Peyer's patch (tissue), 4 donors: ENCODE data around the gene FGGY. TPM values are rescaled to one million over a fixed set of nuclear protein-coding genes. Genes with fewer than 3 reads are reported as not detected.

Experiments used
- DNase-seq, 3 donors: peaks; one replicate each; pipeline ENCODE4 v3.0.0-alpha.2; 2017 to 2019
- H3K27ac ChIP-seq, 4 donors: fragments of 200-600 bp; sonication (generic); one replicate each; pipeline ENCODE4 v1.5.1; 2016 to 2019
- H3K27me3 ChIP-seq, 2 donors: fragments of 200-600 bp; sonication (generic); one replicate each; pipeline ENCODE4 v1.5.1; 2019
- H3K36me3 ChIP-seq, 3 donors: fragments of 200-600 bp; sonication (generic); one replicate each; pipeline ENCODE4 v1.5.1; 2016 to 2019
- H3K4me1 ChIP-seq, 4 donors: fragments of 200-600 bp; sonication (generic); one replicate each; pipeline ENCODE4 v1.5.1; 2016 to 2019
- H3K4me3 ChIP-seq, 4 donors: fragments of 200-600 bp; sonication (generic); 1 replicate in 3 of 4; 2 replicates in 1 of 4; pipeline ENCODE4 v1.5.1; 2016 to 2019; ENCODE audit warnings: mild to moderate bottlenecking in 1 of 4
- H3K9me3 ChIP-seq, 4 donors: fragments of 200-600 bp; sonication (generic); one replicate each; pipeline ENCODE4 v1.5.1; 2016 to 2019; ENCODE audit warnings: mild to moderate bottlenecking in 1 of 4
- CTCF ChIP-seq, 6 experiments: fragments of 450-650 bp in 4 of 6; fragments of 200-600 bp in 2 of 6; sonication (generic) in 1 of 6; IDR thresholded peaks; one replicate each; pipeline ENCODE4 v1.5.1; 2017 to 2019; ENCODE audit warnings: antibody characterized with exemption in 6 of 6, mild to moderate bottlenecking in 3 of 6, moderate library complexity in 1 of 6
- POLR2A ChIP-seq, 2 donors: fragments of 450-650 bp; IDR thresholded peaks; one replicate each; pipeline ENCODE4 v1.5.1; 2017; ENCODE audit warnings: antibody characterized with exemption in 2 of 2, mild to moderate bottlenecking in 2 of 2, moderate library complexity in 2 of 2
- total RNA-seq, 4 donors: library from RNA; depleted of rRNA; stranded (reverse); fragments of >200 nt; gene quantifications; one replicate each; pipeline ENCODE4 v1.1.0, GENCODE V29; 2016

FGGY gene
- total RNA-seq, 4 donors from 2014 or later, result 18.9 to 102 (median 33.6) TPM

DNA sequence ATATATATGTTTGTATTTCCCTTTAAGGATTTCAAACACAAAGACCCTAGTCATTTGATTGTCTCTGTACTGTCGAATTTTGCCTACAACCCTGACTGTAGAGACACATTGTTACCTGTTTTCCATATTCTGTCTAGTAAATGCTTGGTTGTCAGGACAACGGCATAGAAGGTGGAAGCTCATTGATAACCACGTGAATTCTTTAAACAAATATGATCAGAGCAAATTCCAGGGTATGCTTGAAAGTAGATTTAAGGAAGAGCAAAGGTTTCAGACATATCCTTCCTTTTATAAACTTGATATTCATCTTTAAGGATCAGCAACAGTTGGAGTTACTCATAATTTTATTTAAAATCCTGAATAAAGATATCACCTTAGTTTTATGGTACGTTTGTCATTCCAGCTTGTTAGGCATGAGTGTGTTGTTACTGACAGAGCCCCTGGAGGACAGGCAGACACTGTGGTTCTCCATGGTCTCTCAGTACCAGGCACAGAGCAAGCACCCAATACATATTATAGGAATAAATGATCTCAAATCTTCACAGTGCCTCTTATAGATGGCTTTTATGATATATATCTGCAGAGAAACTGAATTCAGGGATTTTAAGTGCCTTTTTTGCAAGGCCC is 203.2 kb downstream of the FGGY start:
- Histone ChIP-seq H3K9me3 (no peaks in the 10 kb centered on the region), H3K4me1 (peaks cover 0 to 11% (median 0%) of the 10 kb centered on the region in 4 donors), H3K27ac (peak overlapping the region in 3 of 4 donors; percentile 24 to 74 (median 71)), H3K27me3 (no peaks in the 10 kb centered on the region), H3K4me3 (no peak overlapping the region), H3K36me3 (no peaks in the 10 kb centered on the region)
- DNase-seq, result no peak
- TF ChIP-seq CTCF (IDR thresholded peaks at IDR 0.05), result no peak
- TF ChIP-seq POLR2A (IDR thresholded peaks at IDR 0.05), result no peak

DNA sequence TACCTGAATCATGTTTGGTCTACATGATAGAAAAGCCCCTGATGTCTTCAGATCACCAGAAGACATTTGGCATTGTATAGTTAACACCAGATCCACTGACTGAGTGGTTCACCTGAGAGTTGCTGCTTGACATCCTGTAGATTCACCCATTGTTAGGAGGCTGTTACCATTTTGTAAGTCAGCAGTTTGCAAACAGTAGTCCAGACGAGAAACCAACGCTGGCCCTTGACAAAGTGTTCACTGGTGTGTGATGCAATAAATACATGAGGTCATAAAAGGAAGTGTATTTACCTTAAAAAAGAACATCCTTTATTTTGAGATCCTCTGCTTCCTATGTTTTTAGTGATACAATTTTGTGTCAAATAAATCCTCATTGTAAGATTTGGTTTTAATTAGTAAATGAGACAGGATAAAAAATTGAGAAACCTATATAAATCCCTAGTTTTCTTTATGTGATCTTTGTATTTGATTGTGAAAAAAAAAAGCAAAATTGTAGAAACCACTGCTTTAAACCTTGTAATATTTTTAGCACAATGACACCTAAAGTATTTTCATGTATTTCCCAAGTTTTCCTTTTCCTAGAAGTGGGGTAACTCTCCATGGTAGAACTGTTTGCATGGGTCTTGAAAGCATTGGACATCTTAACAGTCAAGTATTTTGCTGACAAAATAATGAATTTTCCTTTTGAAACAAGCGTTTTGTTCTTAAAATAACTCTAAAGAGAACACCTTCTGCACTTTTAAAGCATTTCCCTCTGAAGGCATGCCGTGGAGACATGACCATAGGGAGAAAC is 204.3 kb downstream of the FGGY start:
- peaks cover 0 to 11% (median 0%) of the 10 kb centered on the region in 4 donors for H3K4me1 ChIP-seq
- H3K4me3 ChIP-seq, result no peak overlapping the region
- DNase-seq, result no peak
- H3K9me3 ChIP-seq, result no peaks in the 10 kb centered on the region
- H3K27ac ChIP-seq, result peak overlapping the region in 1 of 4 donors; percentile 23
- H3K27me3 ChIP-seq, result no peaks in the 10 kb centered on the region
- H3K36me3 ChIP-seq, result no peaks in the 10 kb centered on the region
- TF ChIP-seq POLR2A (IDR thresholded peaks at IDR 0.05) (no peak), CTCF (IDR thresholded peaks at IDR 0.05) (no peak)

- no peak for TF ChIP-seq POLR2A (IDR thresholded peaks at IDR 0.05)
- no peak for TF ChIP-seq CTCF (IDR thresholded peaks at IDR 0.05)
- no peak for DNase-seq
- peaks cover 0 to 11% (median 0%) of the 10 kb centered on the region in 4 donors for H3K4me1 ChIP-seq
- H3K27ac ChIP-seq, result no peak overlapping the region
- H3K4me3 ChIP-seq, result no peak overlapping the region
- H3K9me3 ChIP-seq, result no peaks in the 10 kb centered on the region
- no peaks in the 10 kb centered on the region for H3K36me3 ChIP-seq
- no peaks in the 10 kb centered on the region for H3K27me3 ChIP-seq
Measured at GRCh38 chr1:59502009-59502691, 205.3 kb downstream of the FGGY start.

DNA sequence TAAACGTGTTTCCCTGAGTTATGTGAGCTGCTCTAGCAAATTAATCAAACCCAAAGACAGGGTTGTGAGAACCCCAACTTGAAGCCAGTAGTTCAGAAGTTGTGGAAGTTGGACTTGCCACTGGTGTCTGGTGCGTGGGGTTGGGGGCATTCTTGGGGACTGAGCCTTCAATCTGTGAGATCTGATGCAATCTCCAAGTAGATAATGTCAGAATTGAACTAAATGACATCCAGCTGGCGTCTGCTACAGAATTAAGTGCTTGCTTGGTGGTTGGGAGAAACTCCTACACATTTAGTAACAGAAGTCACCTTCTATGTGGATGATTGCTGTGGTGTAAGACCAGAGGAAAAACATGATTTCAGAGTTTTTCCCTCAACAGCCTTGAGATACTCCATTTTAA is 207.4 kb downstream of the FGGY start:
- H3K9me3 ChIP-seq, result no peaks in the 10 kb centered on the region
- no peak for DNase-seq
- H3K27me3 ChIP-seq, result no peaks in the 10 kb centered on the region
- H3K4me3 ChIP-seq, result no peak overlapping the region
- TF ChIP-seq POLR2A (IDR thresholded peaks at IDR 0.05), result no peak
- TF ChIP-seq CTCF (IDR thresholded peaks at IDR 0.05), result no peak
- H3K4me1 ChIP-seq, result peaks cover 0 to 3% (median 0%) of the 10 kb centered on the region in 4 donors
- no peaks in the 10 kb centered on the region for H3K36me3 ChIP-seq
- no peak overlapping the region for H3K27ac ChIP-seq

GRCh38 chr1:59505596-59506028 is 208.7 kb downstream of the FGGY start:
- H3K9me3 ChIP-seq, result no peaks in the 10 kb centered on the region
- H3K27me3 ChIP-seq, result no peaks in the 10 kb centered on the region
- H3K4me1 ChIP-seq, result no peaks in the 10 kb centered on the region
- H3K27ac ChIP-seq, result no peak overlapping the region
- no peaks in the 10 kb centered on the region for H3K36me3 ChIP-seq
- no peak for TF ChIP-seq POLR2A (IDR thresholded peaks at IDR 0.05)
- no peak for TF ChIP-seq CTCF (IDR thresholded peaks at IDR 0.05)
- no peak overlapping the region for H3K4me3 ChIP-seq
- DNase-seq, result no peak
